Measurements from ENCODE around the gene PARVG. TPM values are rescaled to one million over a fixed set of nuclear protein-coding genes. Genes with fewer than 3 reads are reported as not detected.

PARVG gene
- total and polyA plus RNA-seq, 2 donors (not counting 3 experiments of a cell fraction or from before 2014, with no cell fraction given), result 0.82 TPM; not detected in 1

DNA sequence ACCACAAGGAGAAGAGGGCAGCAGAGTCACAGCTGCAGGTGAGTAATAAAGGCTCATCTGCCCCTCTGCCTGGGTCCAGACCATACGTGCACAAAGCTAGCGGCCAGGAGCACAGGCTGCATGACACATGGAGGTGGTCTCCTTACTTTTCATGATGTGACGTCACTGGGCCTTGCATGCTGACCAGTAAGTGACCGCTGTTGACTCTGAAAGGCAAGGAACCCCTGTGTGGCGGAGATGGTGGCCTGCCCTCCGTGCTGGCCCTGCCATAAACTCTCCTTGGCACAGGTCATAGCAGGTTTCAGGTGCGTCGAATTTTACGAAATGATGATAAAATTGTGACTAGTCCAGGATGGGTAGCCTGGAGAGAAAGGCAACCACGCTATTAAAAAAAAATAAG is 7.6 kb upstream of the PARVG start:
- intact Hi-C loops (cut with micrococcal nuclease), result no loop called here
- no peaks in the 10 kb centered on the region for H3K27me3 ChIP-seq (ENCODE audit: control insufficient read depth in 2 of 2, insufficient read depth in 2 of 2, low read length in 2 of 2)
- CTCF ChIA-PET, result no interaction called here

More for the DNA sequence above, 7.6 kb upstream of the PARVG start:
- no peaks in the 10 kb centered on the region for H3K9me1 ChIP-seq (replicated peaks; ENCODE audit: control insufficient read depth, extremely low read depth, insufficient read depth, low read length)
- H3K9me3 ChIP-seq (replicated peaks; ENCODE audit: control insufficient read depth, insufficient read depth, low read length), result no peaks in the 10 kb centered on the region
- TF ChIP-seq, protein P1, sequence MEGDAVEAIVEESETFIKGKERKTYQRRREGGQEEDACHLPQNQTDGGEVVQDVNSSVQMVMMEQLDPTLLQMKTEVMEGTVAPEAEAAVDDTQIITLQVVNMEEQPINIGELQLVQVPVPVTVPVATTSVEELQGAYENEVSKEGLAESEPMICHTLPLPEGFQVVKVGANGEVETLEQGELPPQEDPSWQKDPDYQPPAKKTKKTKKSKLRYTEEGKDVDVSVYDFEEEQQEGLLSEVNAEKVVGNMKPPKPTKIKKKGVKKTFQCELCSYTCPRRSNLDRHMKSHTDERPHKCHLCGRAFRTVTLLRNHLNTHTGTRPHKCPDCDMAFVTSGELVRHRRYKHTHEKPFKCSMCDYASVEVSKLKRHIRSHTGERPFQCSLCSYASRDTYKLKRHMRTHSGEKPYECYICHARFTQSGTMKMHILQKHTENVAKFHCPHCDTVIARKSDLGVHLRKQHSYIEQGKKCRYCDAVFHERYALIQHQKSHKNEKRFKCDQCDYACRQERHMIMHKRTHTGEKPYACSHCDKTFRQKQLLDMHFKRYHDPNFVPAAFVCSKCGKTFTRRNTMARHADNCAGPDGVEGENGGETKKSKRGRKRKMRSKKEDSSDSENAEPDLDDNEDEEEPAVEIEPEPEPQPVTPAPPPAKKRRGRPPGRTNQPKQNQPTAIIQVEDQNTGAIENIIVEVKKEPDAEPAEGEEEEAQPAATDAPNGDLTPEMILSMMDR (IDR thresholded peaks at IDR 0.05; ENCODE audit: extremely low read depth in 1 of 2, insufficient read depth in 1 of 2, low read depth in 1 of 2, low read length in 2 of 2), result no peak
- TF ChIP-seq GATA2 (IDR thresholded peaks at IDR 0.05; ENCODE audit: insufficient read depth, insufficient read length, low read depth, low read length) (no peak), EZH2 (IDR thresholded peaks at IDR 0.05; ENCODE audit: borderline replicate concordance, low read depth, low read length, severe bottlenecking) (no peak), JUN (IDR thresholded peaks at IDR 0.05; ENCODE audit: borderline replicate concordance, insufficient read depth, insufficient read length, low read depth) (no peak), POLR2AphosphoS5 (IDR thresholded peaks at IDR 0.05; ENCODE audit: insufficient read depth, low read depth, low read length) (no peak), POLR2A (IDR thresholded peaks at IDR 0.05; ENCODE audit: low read depth, low read length) (no peak), FOS (IDR thresholded peaks at IDR 0.05; ENCODE audit: borderline replicate concordance, insufficient read depth, low read length) (no peak), MYC (IDR thresholded peaks at IDR 0.05; ENCODE audit: low read depth, low read length) (no peak)
- TF ChIP-seq, protein P2, sequence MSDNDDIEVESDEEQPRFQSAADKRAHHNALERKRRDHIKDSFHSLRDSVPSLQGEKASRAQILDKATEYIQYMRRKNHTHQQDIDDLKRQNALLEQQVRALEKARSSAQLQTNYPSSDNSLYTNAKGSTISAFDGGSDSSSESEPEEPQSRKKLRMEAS (IDR thresholded peaks at IDR 0.05; ENCODE audit: insufficient read depth, insufficient read length), result no peak
- DNase-seq (ENCODE audit: low read depth, low spot score) (no peak), FAIRE-seq (no peak)
- no TSS peak for BruUV-seq (replicated peaks)
- H3K79me2 ChIP-seq (ENCODE audit: control insufficient read depth, insufficient read depth, low read length), result no peaks in the 10 kb centered on the region
- no peak overlapping the region for H3K9ac ChIP-seq (replicated peaks; ENCODE audit: extremely low read depth, insufficient read depth, low read length)
- H3K4me2 ChIP-seq (ENCODE audit: insufficient read depth, low read length), result no peak overlapping the region
- H3K36me3 ChIP-seq (ENCODE audit: control insufficient read depth in 2 of 2, extremely low read depth in 1 of 2, insufficient read depth in 2 of 2, low read length in 2 of 2), result peaks cover 0 to 7% of the 10 kb centered on the region in 2 experiments
- dilution Hi-C loops (cut with MboI; ENCODE audit: extremely low pct_ligation_motif_present, low sequenced_read_pairs), result no loop called here
- no peaks in the 10 kb centered on the region for H4K20me1 ChIP-seq (replicated peaks; ENCODE audit: control insufficient read depth, extremely low read depth, insufficient read depth, low read length)
- no peaks in the 10 kb centered on the region for H3K4me1 ChIP-seq (ENCODE audit: control insufficient read depth, extremely low read depth, insufficient read depth, low read length)
- H2AFZ ChIP-seq (ENCODE audit: low read depth, low read length), result no peak overlapping the region
- POLR2A ChIA-PET, result no interaction called here
- no peak overlapping the region for H3K4me3 ChIP-seq (replicated peaks in 1 of 3; ENCODE audit: insufficient read depth in 1 of 3, low read depth in 1 of 3, low read length in 3 of 3)
- no peak overlapping the region for H3K27ac ChIP-seq (ENCODE audit: insufficient read depth, low read depth, low read length)

Data from endothelial cell of umbilical vein (primary cell).